Spleen (tissue), 11 donors: Measurements from ENCODE around the gene ABTB2. TPM values are rescaled to one million over a fixed set of nuclear protein-coding genes. Genes with fewer than 3 reads are reported as not detected.

Experiments
- DNase-seq: peaks from one replicate; pipeline ENCODE4 v3.0.0-alpha.2; 2020
- H3K27ac ChIP-seq, 8 donors: fragments of 200-600 bp; sonication (generic) in 7 of 8; 1 replicate in 4 of 8; 2 replicates in 4 of 8; pipeline versions ENCODE4 v1.5.0 to v1.8.0; 2016 to 2021; ENCODE audit warnings: inconsistent platforms in 4 of 8, mild to moderate bottlenecking in 4 of 8, moderate library complexity in 1 of 8
- H3K27me3 ChIP-seq, 7 donors: fragments of 200-600 bp; sonication (generic) in 6 of 7; replicated peaks in 1 of 7; 1 replicate in 4 of 7; 2 replicates in 3 of 7; pipeline versions ENCODE4 v1.5.0 to v1.8.0; 2016 to 2021; ENCODE audit warnings: inconsistent platforms in 3 of 7, mild to moderate bottlenecking in 1 of 7
- H3K36me3 ChIP-seq, 6 donors: fragments of 200-600 bp; sonication (generic) in 5 of 6; 1 replicate in 4 of 6; 2 replicates in 2 of 6; pipeline versions ENCODE4 v1.5.0 to v1.8.0; 2016 to 2021; ENCODE audit warnings: inconsistent platforms in 2 of 6
- H3K4me1 ChIP-seq, 6 donors: fragments of 200-600 bp; sonication (generic) in 5 of 6; 1 replicate in 3 of 6; 2 replicates in 3 of 6; pipeline versions ENCODE4 v1.5.0 to v1.8.0; 2016 to 2021; ENCODE audit warnings: inconsistent platforms in 3 of 6
- H3K4me3 ChIP-seq, 8 donors: fragments of 200-600 bp; sonication (generic) in 7 of 8; 1 replicate in 4 of 8; 2 replicates in 4 of 8; pipeline versions ENCODE4 v1.5.0 to v1.8.0; 2016 to 2021; ENCODE audit warnings: inconsistent platforms in 4 of 8, mild to moderate bottlenecking in 4 of 8, moderate library complexity in 2 of 8
- H3K9me3 ChIP-seq, 8 donors: fragments of 200-600 bp; sonication (generic) in 7 of 8; 1 replicate in 4 of 8; 2 replicates in 4 of 8; pipeline versions ENCODE4 v1.5.0 to v1.8.0; 2016 to 2021; ENCODE audit warnings: inconsistent platforms in 4 of 8
- POLR2A ChIP-seq, 3 donors: fragments of 450-650 bp; IDR thresholded peaks; one replicate each; pipeline ENCODE4 v1.5.1; 2017; ENCODE audit warnings: antibody characterized with exemption in 3 of 3, mild to moderate bottlenecking in 1 of 3
- POLR2AphosphoS5 ChIP-seq, 3 donors: sonication (generic); formaldehyde crosslinking; IDR thresholded peaks; one replicate each; pipeline ENCODE4 v1.5.1; 2017; ENCODE audit warnings: antibody characterized with exemption in 3 of 3
- WGBS, 5 donors: extraction: QIAGEN DNeasy Blood & Tissue Kit in 3 of 5; methylation state at CpG; one replicate each; pipeline versions ENCODE4 v1.1.5 to v1.1.7; 2013 to 2018; 5-methylcytosine and 5-hydroxymethylcytosine counted together
- intact Hi-C: fragments of 100-400 bp; cut with DNase I; formaldehyde crosslinking; loops from one replicate; pipeline ENCODE4 v1.15.0; 2023; ENCODE audit warnings: low total_unique reads
- polyA plus RNA-seq, 3 donors: library from polyadenylated mRNA; stranded (reverse); fragments of 200-250 nt; gene quantifications; one replicate each; pipeline ENCODE4 v1.2.1, GENCODE V29; 2013
- total RNA-seq, 7 donors: library from RNA; depleted of rRNA in 3 of 7; stranded (reverse); fragments of >200 nt in 3 of 7; fragmentation: NEBNext Ultra II Directional in 4 of 7; extraction: Animal tissue kit (Norgen Biotek cat#: 25700) in 4 of 7; gene quantifications; one replicate each; pipeline versions ENCODE4 v1.1.0 to v1.2.1, GENCODE V29; 2016 to 2021
- TF ChIP-seq, protein P1 (sequence below), 11 experiments: fragments of 200-600 bp in 7 of 11; fragments of 450-650 bp in 4 of 11; sonication (generic) in 4 of 11; IDR thresholded peaks in 8 of 11; conservative IDR thresholded peaks in 3 of 11; 1 replicate in 7 of 11; 2 replicates in 4 of 11; pipeline versions ENCODE4 v1.4.0 to v1.8.0; 2016 to 2021; ENCODE audit warnings: antibody characterized with exemption in 11 of 11, inconsistent platforms in 4 of 11, mild to moderate bottlenecking in 1 of 11
- donor health status: healthy with polysubstance abuse.
- donor health status: DM: no; HTN: no; CAD: no; lungs with moderate emphysema.
- donor health status: DM: no; HTN: no; CAD: no.
- donor health status: Bipolar disorder and iron deficiency.
- donor health status: healthy.
- donor health status: DM: no; HTN: no; CAD: no.
- donor health status: DM: yes; HTN: yes; CAD: no.

ABTB2 gene
- total and polyA plus RNA-seq, 10 donors = 0.41 to 2.9 (median 1.7) TPM

DNA sequence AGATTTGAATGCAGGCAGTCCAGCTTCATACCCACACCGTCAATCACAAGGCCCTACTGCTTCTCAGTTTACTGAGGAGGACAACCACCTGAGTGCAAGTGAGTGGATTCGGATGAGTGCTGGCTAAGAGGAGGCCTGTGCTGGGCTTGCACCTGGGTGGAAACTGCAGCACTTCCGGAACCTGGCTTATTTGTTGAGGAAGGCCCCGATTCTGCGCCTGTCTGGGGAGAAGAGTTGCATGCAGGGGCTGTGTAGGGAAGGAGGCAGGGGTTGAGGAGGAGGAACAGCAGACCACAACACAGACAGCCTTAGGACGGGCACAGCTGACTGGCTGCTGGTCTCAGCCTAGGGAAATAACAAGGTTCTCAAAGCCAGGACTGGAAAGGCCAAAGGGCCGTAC lies 20.8 kb downstream of the ABTB2 start:
- H3K4me1 ChIP-seq = peaks cover 0 to 18% (median 0%) of the 10 kb centered on the region in 6 donors
- DNase-seq = no peak
- intact Hi-C loops = no loop called here
- 69 to 87% (median 82%) methylated on average over 7 of the region's 7 CpGs for WGBS, 5 donors
- H3K27me3 ChIP-seq = no peaks in the 10 kb centered on the region
- no peaks in the 10 kb centered on the region for H3K36me3 ChIP-seq
- H3K9me3 ChIP-seq = no peaks in the 10 kb centered on the region
- no peak overlapping the region for H3K27ac ChIP-seq
- no peak for TF ChIP-seq POLR2AphosphoS5 (IDR thresholded peaks at IDR 0.05)
- H3K4me3 ChIP-seq = no peak overlapping the region

DNA sequence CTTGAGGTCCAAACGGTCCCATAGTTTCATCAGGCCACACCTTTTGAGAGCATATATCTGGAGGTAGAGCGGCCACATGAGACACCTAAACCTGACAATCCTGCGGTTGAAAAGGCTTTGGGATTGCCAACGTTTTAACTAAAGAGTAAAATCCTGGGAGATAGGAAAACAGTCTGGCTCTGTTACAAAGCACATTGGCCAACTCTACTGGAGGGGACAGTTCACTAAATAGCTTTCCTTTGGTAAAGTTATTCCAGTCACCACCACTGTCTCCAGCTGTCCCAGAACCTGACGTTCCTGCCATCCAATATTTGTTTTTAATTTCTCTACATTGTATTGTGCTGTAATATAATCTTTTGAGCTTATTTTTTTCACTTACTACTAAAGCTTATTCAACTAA lies 22.0 kb downstream of the ABTB2 start:
- TF ChIP-seq, protein P1, sequence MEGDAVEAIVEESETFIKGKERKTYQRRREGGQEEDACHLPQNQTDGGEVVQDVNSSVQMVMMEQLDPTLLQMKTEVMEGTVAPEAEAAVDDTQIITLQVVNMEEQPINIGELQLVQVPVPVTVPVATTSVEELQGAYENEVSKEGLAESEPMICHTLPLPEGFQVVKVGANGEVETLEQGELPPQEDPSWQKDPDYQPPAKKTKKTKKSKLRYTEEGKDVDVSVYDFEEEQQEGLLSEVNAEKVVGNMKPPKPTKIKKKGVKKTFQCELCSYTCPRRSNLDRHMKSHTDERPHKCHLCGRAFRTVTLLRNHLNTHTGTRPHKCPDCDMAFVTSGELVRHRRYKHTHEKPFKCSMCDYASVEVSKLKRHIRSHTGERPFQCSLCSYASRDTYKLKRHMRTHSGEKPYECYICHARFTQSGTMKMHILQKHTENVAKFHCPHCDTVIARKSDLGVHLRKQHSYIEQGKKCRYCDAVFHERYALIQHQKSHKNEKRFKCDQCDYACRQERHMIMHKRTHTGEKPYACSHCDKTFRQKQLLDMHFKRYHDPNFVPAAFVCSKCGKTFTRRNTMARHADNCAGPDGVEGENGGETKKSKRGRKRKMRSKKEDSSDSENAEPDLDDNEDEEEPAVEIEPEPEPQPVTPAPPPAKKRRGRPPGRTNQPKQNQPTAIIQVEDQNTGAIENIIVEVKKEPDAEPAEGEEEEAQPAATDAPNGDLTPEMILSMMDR (IDR thresholded peaks at IDR 0.05 in 8 of 11, conservative IDR thresholded peaks at IDR 0.05 in 3 of 11) = no peak
- no peak for TF ChIP-seq POLR2AphosphoS5 (IDR thresholded peaks at IDR 0.05)
- no peak for TF ChIP-seq POLR2A (IDR thresholded peaks at IDR 0.05)
- WGBS, 5 donors = 77 to 87% (median 86%) methylated on average over 5 of the region's 5 CpGs
- H3K4me1 ChIP-seq = peaks cover 0 to 18% (median 0%) of the 10 kb centered on the region in 6 donors
- no peaks in the 10 kb centered on the region for H3K36me3 ChIP-seq
- no peak for DNase-seq
- no peaks in the 10 kb centered on the region for H3K9me3 ChIP-seq
- no peaks in the 10 kb centered on the region for H3K27me3 ChIP-seq
- H3K27ac ChIP-seq = no peak overlapping the region
- H3K4me3 ChIP-seq = no peak overlapping the region
- intact Hi-C loops = no loop called here

DNA sequence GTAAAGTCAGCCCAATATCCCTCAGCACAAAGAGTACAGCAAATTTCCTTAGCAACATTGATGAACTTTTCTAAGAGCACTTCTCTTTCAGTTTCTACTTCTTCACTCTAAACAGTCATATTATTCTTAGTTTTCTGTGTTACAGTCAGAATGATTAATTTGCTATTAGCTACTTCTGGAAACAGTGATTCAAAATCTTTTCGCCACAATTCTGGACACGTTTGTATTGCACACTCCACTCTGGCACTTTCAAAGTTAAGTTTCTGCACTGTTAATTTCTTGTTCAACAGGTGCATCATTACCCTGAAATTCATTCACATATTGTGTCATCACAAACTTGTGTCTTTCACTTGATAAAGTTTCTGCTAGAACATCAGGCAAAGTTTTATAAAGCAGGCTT lies 22.5 kb downstream of the ABTB2 start:
- no peak for DNase-seq
- Histone ChIP-seq H3K27me3 (no peaks in the 10 kb centered on the region), H3K4me1 (peaks cover 0 to 18% (median 0%) of the 10 kb centered on the region in 6 donors), H3K27ac (no peak overlapping the region), H3K9me3 (no peaks in the 10 kb centered on the region), H3K36me3 (no peaks in the 10 kb centered on the region), H3K4me3 (no peak overlapping the region)
- intact Hi-C loops = no loop called here
- 24 to 86% (median 67%) methylated on average over 2 of the region's 2 CpGs for WGBS, 5 donors
- TF ChIP-seq, protein P1 (IDR thresholded peaks at IDR 0.05 in 8 of 11, conservative IDR thresholded peaks at IDR 0.05 in 3 of 11) = no peak
- no peak for TF ChIP-seq POLR2A (IDR thresholded peaks at IDR 0.05)
- TF ChIP-seq POLR2AphosphoS5 (IDR thresholded peaks at IDR 0.05) = no peak

DNA sequence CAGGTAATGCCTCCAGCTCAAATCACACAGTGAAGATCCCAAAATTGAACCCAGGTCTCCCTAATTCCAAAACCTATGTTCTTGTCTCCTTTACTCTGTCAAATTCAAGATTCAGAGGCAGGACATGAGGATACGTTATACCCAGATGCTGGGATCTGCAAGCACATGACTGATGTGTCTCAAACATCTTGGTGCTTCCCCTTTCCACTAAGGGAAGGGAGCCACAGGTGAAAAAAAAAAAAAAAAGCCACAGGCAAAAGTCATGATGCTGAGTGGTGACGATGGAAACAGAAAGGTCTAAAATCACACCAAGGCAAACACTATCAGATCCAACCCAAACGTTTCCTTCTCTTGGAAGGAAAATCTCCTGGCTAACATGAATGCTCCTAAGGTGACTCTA lies 24.0 kb downstream of the ABTB2 start:
- no peaks in the 10 kb centered on the region for H3K36me3 ChIP-seq
- H3K4me3 ChIP-seq = no peak overlapping the region
- H3K4me1 ChIP-seq = peaks cover 0 to 3% (median 0%) of the 10 kb centered on the region in 6 donors
- no peaks in the 10 kb centered on the region for H3K27me3 ChIP-seq
- H3K9me3 ChIP-seq = no peaks in the 10 kb centered on the region
- no peak for DNase-seq
- intact Hi-C loops = no loop called here
- no peak overlapping the region for H3K27ac ChIP-seq
- TF ChIP-seq POLR2A (IDR thresholded peaks at IDR 0.05) = no peak
- TF ChIP-seq POLR2AphosphoS5 (IDR thresholded peaks at IDR 0.05) = no peak
- TF ChIP-seq, protein P1 (IDR thresholded peaks at IDR 0.05 in 8 of 11, conservative IDR thresholded peaks at IDR 0.05 in 3 of 11) = no peak
- 37 to 48% (median 40%) methylated on average over 3 of the region's 3 CpGs for WGBS, 5 donors

DNA sequence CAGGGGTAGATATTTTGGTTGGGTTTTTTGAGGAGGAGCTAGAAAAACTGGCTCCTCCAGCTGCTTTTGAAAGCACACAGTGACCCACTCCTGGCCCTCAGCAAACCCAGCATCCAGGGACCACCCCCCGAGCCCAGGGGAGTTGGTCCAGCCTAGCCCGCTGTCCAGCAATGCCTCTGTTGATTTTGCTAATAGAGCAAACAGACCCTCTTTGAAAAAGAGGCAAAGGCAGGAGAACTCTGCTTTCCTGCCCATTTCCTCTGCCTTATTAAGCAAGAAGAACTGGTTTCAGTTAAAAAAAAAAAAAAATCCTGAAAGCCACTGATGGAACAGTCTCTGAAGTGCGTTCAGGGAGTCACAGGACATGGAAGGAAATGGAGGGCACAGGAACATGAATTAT lies 25.3 kb downstream of the ABTB2 start:
- H3K36me3 ChIP-seq = no peaks in the 10 kb centered on the region
- DNase-seq = no peak
- H3K27ac ChIP-seq = no peak overlapping the region
- intact Hi-C loops = no loop called here
- no peak overlapping the region for H3K4me3 ChIP-seq
- H3K9me3 ChIP-seq = no peaks in the 10 kb centered on the region
- no peaks in the 10 kb centered on the region for H3K4me1 ChIP-seq
- TF ChIP-seq, protein P1 (IDR thresholded peaks at IDR 0.05 in 8 of 11, conservative IDR thresholded peaks at IDR 0.05 in 3 of 11) = no peak
- TF ChIP-seq POLR2A (IDR thresholded peaks at IDR 0.05) (no peak), POLR2AphosphoS5 (IDR thresholded peaks at IDR 0.05) (no peak)
- WGBS, 5 donors = 23 to 37% (median 34%) methylated on average over 3 of the region's 3 CpGs
- H3K27me3 ChIP-seq = no peaks in the 10 kb centered on the region
